ENCODE results near the gene CCDC73.
"Not testable (repeated sequence)": the region's sequence is repeated elsewhere in the genome, so short reads cannot be mapped to it uniquely, and the experiment has no call there.

The CCDC73 gene

GRCh38 chr11:32829157-32829679 lies 34.8 kb upstream of the CCDC73 start:
- Histone ChIP-seq H3K4me3 (ENCODE audit: low read length) (peak overlapping the region; percentile 85), H3K4me1 (ENCODE audit: control insufficient read depth, insufficient read depth, low read length) (peaks cover 6% of the 10 kb centered on the region), H3K27me3 (replicated peaks; ENCODE audit: control insufficient read depth, insufficient read depth, low read length) (no peaks in the 10 kb centered on the region), H3K9me3 (ENCODE audit: control insufficient read depth, low read length) (no peaks in the 10 kb centered on the region), H3K36me3 (ENCODE audit: control insufficient read depth, insufficient read depth, low read length, severe bottlenecking) (no peaks in the 10 kb centered on the region), H3K9ac (ENCODE audit: low read length) (peak overlapping the region; percentile 71)
- peak; percentile 53 for DNase-seq (ENCODE audit: low read depth)

- DNase-seq (ENCODE audit: low read depth): no peak
- Histone ChIP-seq H3K36me3 (ENCODE audit: control insufficient read depth, insufficient read depth, low read length, severe bottlenecking) (no peaks in the 10 kb centered on the region), H3K4me1 (ENCODE audit: control insufficient read depth, insufficient read depth, low read length) (peaks cover 6% of the 10 kb centered on the region), H3K9ac (ENCODE audit: low read length) (no peak overlapping the region), H3K4me3 (ENCODE audit: low read length) (no peak overlapping the region), H3K9me3 (ENCODE audit: control insufficient read depth, low read length) (no peaks in the 10 kb centered on the region), H3K27me3 (replicated peaks; ENCODE audit: control insufficient read depth, insufficient read depth, low read length) (no peaks in the 10 kb centered on the region)
These were observed 32.8 kb upstream of the CCDC73 start for GRCh38 chr11:32827276-32827675.

GRCh38 chr11:32826113-32826512 lies 31.7 kb upstream of the CCDC73 start:
- Histone ChIP-seq H3K36me3 (ENCODE audit: control insufficient read depth, insufficient read depth, low read length, severe bottlenecking) (no peaks in the 10 kb centered on the region), H3K9ac (ENCODE audit: low read length) (no peak overlapping the region), H3K4me3 (ENCODE audit: low read length) (no peak overlapping the region), H3K27me3 (replicated peaks; ENCODE audit: control insufficient read depth, insufficient read depth, low read length) (no peaks in the 10 kb centered on the region), H3K4me1 (ENCODE audit: control insufficient read depth, insufficient read depth, low read length) (peaks cover 13% of the 10 kb centered on the region), H3K9me3 (ENCODE audit: control insufficient read depth, low read length) (no peaks in the 10 kb centered on the region)
- no peak for DNase-seq (ENCODE audit: low read depth)

- H3K27me3 ChIP-seq (replicated peaks; ENCODE audit: control insufficient read depth, insufficient read depth, low read length); H3K36me3 ChIP-seq (ENCODE audit: control insufficient read depth, insufficient read depth, low read length, severe bottlenecking); H3K9me3 ChIP-seq (ENCODE audit: control insufficient read depth, low read length); DNase-seq (ENCODE audit: low read depth); H3K9ac ChIP-seq (ENCODE audit: low read length); H3K4me3 ChIP-seq (ENCODE audit: low read length): not testable (repeated sequence)
- H3K4me1 ChIP-seq (ENCODE audit: control insufficient read depth, insufficient read depth, low read length): peaks cover 12% of the 10 kb centered on the region
These were observed 29.2 kb upstream of the CCDC73 start for GRCh38 chr11:32823617-32824016.

- H3K36me3 ChIP-seq (ENCODE audit: control insufficient read depth, insufficient read depth, low read length, severe bottlenecking): no peaks in the 10 kb centered on the region
- peaks cover 23% of the 10 kb centered on the region for H3K4me1 ChIP-seq (ENCODE audit: control insufficient read depth, insufficient read depth, low read length)
- no peak overlapping the region for H3K4me3 ChIP-seq (ENCODE audit: low read length)
- DNase-seq (ENCODE audit: low read depth): no peak
- H3K27me3 ChIP-seq (replicated peaks; ENCODE audit: control insufficient read depth, insufficient read depth, low read length): no peaks in the 10 kb centered on the region
- no peak overlapping the region for H3K9ac ChIP-seq (ENCODE audit: low read length)
- no peaks in the 10 kb centered on the region for H3K9me3 ChIP-seq (ENCODE audit: control insufficient read depth, low read length)
These were observed 27.6 kb upstream of the CCDC73 start for GRCh38 chr11:32821917-32822560.

- H3K9ac ChIP-seq (ENCODE audit: low read length): no peak overlapping the region
- no peaks in the 10 kb centered on the region for H3K9me3 ChIP-seq (ENCODE audit: control insufficient read depth, low read length)
- no peaks in the 10 kb centered on the region for H3K27me3 ChIP-seq (replicated peaks; ENCODE audit: control insufficient read depth, insufficient read depth, low read length)
- peaks cover 24% of the 10 kb centered on the region for H3K4me1 ChIP-seq (ENCODE audit: control insufficient read depth, insufficient read depth, low read length)
- DNase-seq (ENCODE audit: low read depth): no peak
- no peaks in the 10 kb centered on the region for H3K36me3 ChIP-seq (ENCODE audit: control insufficient read depth, insufficient read depth, low read length, severe bottlenecking)
- H3K4me3 ChIP-seq (ENCODE audit: low read length): no peak overlapping the region
These were observed 27.1 kb upstream of the CCDC73 start for GRCh38 chr11:32821517-32821916.

GRCh38 chr11:32820497-32820896 lies 26.0 kb upstream of the CCDC73 start:
- Histone ChIP-seq H3K27me3 (replicated peaks; ENCODE audit: control insufficient read depth, insufficient read depth, low read length) (no peaks in the 10 kb centered on the region), H3K36me3 (ENCODE audit: control insufficient read depth, insufficient read depth, low read length, severe bottlenecking) (no peaks in the 10 kb centered on the region)

GRCh38 chr11:32819187-32819586 lies 24.7 kb upstream of the CCDC73 start:
- DNase-seq (ENCODE audit: low read depth): no peak
- no peaks in the 10 kb centered on the region for H3K36me3 ChIP-seq (ENCODE audit: control insufficient read depth, insufficient read depth, low read length, severe bottlenecking)
- no peak overlapping the region for H3K9ac ChIP-seq (ENCODE audit: low read length)
- H3K4me1 ChIP-seq (ENCODE audit: control insufficient read depth, insufficient read depth, low read length): peaks cover 24% of the 10 kb centered on the region
- no peaks in the 10 kb centered on the region for H3K9me3 ChIP-seq (ENCODE audit: control insufficient read depth, low read length)
- no peaks in the 10 kb centered on the region for H3K27me3 ChIP-seq (replicated peaks; ENCODE audit: control insufficient read depth, insufficient read depth, low read length)
- no peak overlapping the region for H3K4me3 ChIP-seq (ENCODE audit: low read length)

More at GRCh38 chr11:32820497-32820896, 26.0 kb upstream of the CCDC73 start:
- Histone ChIP-seq H3K9me3 (ENCODE audit: control insufficient read depth, low read length) (no peaks in the 10 kb centered on the region), H3K4me3 (ENCODE audit: low read length) (no peak overlapping the region), H3K4me1 (ENCODE audit: control insufficient read depth, insufficient read depth, low read length) (peaks cover 24% of the 10 kb centered on the region), H3K9ac (ENCODE audit: low read length) (no peak overlapping the region)
- DNase-seq (ENCODE audit: low read depth): no peak

GRCh38 chr11:32817852-32818183 lies 23.4 kb upstream of the CCDC73 start:
- Histone ChIP-seq H3K36me3 (ENCODE audit: control insufficient read depth, insufficient read depth, low read length, severe bottlenecking) (no peaks in the 10 kb centered on the region), H3K9me3 (ENCODE audit: control insufficient read depth, low read length) (no peaks in the 10 kb centered on the region), H3K4me1 (ENCODE audit: control insufficient read depth, insufficient read depth, low read length) (peaks cover 24% of the 10 kb centered on the region), H3K27me3 (replicated peaks; ENCODE audit: control insufficient read depth, insufficient read depth, low read length) (no peaks in the 10 kb centered on the region), H3K4me3 (ENCODE audit: low read length) (no peak overlapping the region), H3K9ac (ENCODE audit: low read length) (no peak overlapping the region)
- no peak for DNase-seq (ENCODE audit: low read depth)

- peaks cover 24% of the 10 kb centered on the region for H3K4me1 ChIP-seq (ENCODE audit: control insufficient read depth, insufficient read depth, low read length)
- H3K36me3 ChIP-seq (ENCODE audit: control insufficient read depth, insufficient read depth, low read length, severe bottlenecking): no peaks in the 10 kb centered on the region
- H3K27me3 ChIP-seq (replicated peaks; ENCODE audit: control insufficient read depth, insufficient read depth, low read length): no peaks in the 10 kb centered on the region
- no peak overlapping the region for H3K4me3 ChIP-seq (ENCODE audit: low read length)
- DNase-seq (ENCODE audit: low read depth): no peak
- no peaks in the 10 kb centered on the region for H3K9me3 ChIP-seq (ENCODE audit: control insufficient read depth, low read length)
- H3K9ac ChIP-seq (ENCODE audit: low read length): no peak overlapping the region
These were observed 22.9 kb upstream of the CCDC73 start for GRCh38 chr11:32817181-32817851.

GRCh38 chr11:32809313-32809712 lies 14.9 kb upstream of the CCDC73 start:
- H3K27me3 ChIP-seq (replicated peaks; ENCODE audit: control insufficient read depth, insufficient read depth, low read length): no peaks in the 10 kb centered on the region
- no peaks in the 10 kb centered on the region for H3K4me1 ChIP-seq (ENCODE audit: control insufficient read depth, insufficient read depth, low read length)
- no peaks in the 10 kb centered on the region for H3K9me3 ChIP-seq (ENCODE audit: control insufficient read depth, low read length)
- DNase-seq (ENCODE audit: low read depth): peak; percentile 85
- H3K36me3 ChIP-seq (ENCODE audit: control insufficient read depth, insufficient read depth, low read length, severe bottlenecking): no peaks in the 10 kb centered on the region
- no peak overlapping the region for H3K4me3 ChIP-seq (ENCODE audit: low read length)
- H3K9ac ChIP-seq (ENCODE audit: low read length): no peak overlapping the region

All from adipocyte (in vitro differentiated cells).